Measurements from ENCODE around the gene MYG1.

DNA sequence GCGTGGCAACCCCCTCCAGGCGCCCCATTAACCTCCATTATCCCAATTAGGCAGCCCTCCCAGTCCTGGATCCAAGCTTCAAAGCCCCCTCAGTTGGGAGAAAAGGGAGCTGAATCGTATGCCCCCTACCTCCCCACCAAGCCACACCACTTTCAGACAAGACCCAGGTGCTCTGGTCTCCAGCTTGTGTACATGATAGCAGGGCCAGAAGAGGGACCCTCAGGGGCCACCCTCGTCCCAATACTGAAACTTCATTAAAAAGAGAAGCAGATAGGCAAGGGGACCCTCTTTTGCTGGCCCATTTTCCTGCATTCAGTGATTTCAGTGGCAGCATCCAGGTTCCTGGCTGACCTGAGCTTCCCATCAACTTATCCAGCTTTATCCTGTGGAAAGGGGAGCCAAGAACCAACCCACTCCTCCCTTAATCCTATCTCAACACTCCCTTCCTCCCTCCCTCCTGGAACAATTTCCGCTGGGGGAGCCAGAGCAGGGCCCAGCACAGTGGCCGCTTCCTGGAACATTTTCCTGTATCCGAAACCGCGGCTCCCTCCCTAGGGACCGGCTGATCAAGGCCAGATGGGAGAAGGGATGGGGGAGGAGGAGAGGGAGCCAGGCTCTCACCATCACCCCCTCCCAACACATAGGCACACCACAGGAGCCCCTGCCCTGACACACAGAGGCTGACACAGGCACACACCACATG, 46.1 kb downstream of the MYG1 start:
- TF ChIP-seq, protein P1, sequence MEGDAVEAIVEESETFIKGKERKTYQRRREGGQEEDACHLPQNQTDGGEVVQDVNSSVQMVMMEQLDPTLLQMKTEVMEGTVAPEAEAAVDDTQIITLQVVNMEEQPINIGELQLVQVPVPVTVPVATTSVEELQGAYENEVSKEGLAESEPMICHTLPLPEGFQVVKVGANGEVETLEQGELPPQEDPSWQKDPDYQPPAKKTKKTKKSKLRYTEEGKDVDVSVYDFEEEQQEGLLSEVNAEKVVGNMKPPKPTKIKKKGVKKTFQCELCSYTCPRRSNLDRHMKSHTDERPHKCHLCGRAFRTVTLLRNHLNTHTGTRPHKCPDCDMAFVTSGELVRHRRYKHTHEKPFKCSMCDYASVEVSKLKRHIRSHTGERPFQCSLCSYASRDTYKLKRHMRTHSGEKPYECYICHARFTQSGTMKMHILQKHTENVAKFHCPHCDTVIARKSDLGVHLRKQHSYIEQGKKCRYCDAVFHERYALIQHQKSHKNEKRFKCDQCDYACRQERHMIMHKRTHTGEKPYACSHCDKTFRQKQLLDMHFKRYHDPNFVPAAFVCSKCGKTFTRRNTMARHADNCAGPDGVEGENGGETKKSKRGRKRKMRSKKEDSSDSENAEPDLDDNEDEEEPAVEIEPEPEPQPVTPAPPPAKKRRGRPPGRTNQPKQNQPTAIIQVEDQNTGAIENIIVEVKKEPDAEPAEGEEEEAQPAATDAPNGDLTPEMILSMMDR (conservative IDR thresholded peaks at IDR 0.05) = no peak
- no peak for TF ChIP-seq EZH2 (IDR thresholded peaks at IDR 0.05; ENCODE audit: low read depth)
